Measurements from ENCODE around the gene RBP3.

RBP3 gene

GRCh38 chr10:47348138-47348651 lies at the start of gene RBP3:
TSS of gene RBP3 (plus strand) at chr10:47348363. CDS start at chr10:47348485, 122 bp downstream.
- DNase-seq (ENCODE audit: low spot score): no peak

- DNase-seq (ENCODE audit: low spot score): no peak
Measured at GRCh38 chr10:47298715-47299114, 49.4 kb upstream of the RBP3 start.

DNA sequence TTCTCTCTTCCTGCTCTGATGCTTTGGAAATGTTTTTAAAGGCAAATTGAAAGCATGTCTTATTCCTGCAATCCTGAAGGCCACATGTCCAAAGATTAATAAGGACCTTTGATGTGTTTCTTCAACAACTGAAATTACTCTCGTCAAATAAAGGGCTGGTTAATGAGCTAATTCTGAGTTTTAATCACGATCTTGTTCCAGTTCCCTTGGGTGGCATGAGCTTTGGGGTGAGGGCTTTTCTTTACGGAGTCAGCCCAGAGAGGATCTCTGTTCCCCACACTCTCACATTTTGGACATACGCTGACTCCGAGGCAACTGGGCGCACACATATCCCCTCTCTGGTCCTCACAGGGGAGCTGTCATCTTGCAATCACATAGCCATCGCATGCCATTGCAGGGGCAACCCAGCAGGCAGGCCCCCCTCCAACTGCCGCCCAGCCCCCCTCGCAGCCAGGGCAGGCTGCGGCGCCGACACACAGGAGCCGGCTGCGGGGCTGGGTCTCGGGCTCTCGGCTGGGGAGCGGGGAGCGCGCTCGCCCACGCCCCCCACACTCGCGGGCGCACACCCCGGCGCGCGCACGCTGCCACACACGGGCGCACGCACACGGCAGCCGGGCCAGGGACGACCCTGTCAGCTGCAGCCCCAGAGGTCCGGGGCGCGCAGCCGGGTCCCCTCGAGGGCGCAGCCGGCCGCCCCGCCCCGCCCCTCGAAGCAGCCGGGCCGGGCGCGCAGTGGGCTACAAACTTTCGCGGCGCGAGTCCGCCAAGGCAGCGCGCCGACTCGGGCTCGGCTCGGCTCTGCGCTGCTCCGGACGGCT lies 48.3 kb upstream of the RBP3 start, which contains the start of gene GDF10:
Gene GDF10 (plus strand): TSS at position 587 of the 818 bp plus-strand sequence. CDS start 455 bp downstream, outside the sequence.
- no peak for DNase-seq (ENCODE audit: low spot score)

DNA sequence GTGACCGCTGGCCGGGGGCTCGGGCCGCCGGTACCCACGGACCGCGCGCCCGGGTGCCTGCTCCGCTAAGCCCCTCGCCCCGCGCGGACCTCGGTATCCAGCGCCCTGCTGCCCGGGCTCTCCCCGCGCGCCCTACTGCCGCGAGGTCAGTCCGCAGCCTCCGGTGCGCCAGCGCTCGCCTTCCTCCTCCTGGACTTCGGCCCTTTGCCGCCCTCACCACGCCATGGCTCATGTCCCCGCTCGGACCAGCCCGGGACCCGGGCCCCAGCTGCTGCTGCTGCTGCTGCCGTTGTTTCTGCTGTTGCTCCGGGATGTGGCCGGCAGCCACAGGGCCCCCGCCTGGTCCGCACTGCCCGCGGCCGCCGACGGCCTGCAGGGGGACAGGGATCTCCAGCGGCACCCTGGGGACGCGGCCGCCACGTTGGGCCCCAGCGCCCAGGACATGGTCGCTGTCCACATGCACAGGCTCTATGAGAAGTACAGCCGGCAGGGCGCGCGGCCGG lies 47.7 kb upstream of the RBP3 start:
- no peak for DNase-seq (ENCODE audit: low spot score)

DNA sequence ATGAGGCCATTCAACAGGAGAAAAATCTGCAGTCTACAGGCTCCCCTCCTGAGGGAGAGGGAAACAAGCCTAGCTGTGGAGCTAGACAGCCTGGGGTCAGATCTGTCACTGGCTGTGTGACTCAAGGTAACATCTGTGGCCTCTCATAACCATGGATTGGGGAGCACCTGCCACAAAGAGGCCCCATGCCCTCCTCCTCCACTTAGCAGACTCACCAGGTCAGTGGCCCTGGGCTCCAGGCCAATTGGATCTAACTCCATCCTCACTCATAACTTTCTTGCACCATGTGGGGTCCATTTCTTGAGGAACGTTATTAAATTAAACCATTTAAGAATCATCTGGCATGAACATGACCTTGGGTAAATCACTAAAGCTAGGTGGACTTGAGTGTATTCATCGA lies 46.3 kb upstream of the RBP3 start:
- no peak for DNase-seq (ENCODE audit: low spot score)

GRCh38 chr10:47303105-47303504 lies 45.1 kb upstream of the RBP3 start:
- DNase-seq (ENCODE audit: low spot score): no peak

DNA sequence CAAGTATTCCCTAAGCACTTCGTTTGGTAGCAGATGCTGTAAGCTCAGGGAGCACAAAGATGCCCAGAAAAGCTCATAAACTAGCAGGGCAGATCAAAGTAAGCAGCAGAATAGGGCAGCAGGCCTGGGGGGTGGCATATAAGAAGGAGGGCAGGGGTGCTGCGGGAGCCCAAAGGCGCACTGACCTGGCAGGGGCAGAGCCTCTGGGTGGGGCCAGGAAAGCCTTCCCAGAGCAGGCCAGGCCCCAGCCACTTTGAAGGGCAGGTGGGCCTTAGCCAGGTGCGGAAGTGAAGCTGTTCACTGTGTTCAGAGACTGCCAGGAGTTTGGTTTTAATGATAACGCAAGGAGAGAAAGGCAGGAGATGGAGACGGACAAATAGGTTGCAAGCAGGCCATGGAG lies 44.3 kb upstream of the RBP3 start:
- DNase-seq (ENCODE audit: low spot score): no peak

- no peak for DNase-seq (ENCODE audit: low spot score)
Measured at GRCh38 chr10:47305566-47305965, 42.6 kb upstream of the RBP3 start.

DNA sequence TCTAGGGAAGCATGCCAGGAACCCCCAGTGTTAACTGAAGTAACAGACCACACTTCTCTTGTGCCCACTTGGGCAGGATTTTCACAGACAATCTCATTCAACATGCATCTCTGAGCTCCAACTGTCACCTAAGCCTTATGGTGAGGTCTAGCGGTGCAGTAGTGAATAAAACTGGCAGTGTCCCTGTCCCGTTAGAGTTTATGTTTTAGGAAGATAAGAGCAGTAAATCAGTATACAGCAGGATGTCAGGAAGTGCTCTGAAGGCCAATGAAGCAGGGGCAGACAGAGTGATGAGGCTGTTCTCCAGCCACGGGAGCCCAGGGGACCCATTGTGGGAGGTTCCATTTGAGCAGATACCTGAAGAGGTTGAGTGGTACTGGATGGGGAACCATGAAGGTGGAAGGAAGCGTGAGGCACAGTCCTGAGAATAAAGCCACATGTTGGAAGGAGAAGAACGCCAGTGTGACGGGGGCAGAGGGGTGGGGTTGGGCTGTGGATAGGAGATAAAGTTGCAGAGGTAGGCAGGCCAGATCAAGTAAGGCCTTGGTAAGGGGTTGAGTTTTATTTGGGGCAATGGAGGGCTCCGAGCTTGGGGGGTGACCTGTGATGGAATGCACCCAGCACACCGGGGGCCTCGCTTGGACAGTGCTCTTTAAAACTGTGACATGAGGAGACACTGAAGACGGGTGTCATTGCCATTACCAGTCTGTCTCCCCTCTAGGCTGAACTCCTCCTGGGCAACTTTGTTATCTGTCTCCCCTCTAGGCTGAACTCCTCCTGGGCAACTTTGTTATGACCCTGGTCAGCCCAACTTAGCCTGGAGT lies 41.6 kb upstream of the RBP3 start:
- DNase-seq (ENCODE audit: low spot score): no peak

DNA sequence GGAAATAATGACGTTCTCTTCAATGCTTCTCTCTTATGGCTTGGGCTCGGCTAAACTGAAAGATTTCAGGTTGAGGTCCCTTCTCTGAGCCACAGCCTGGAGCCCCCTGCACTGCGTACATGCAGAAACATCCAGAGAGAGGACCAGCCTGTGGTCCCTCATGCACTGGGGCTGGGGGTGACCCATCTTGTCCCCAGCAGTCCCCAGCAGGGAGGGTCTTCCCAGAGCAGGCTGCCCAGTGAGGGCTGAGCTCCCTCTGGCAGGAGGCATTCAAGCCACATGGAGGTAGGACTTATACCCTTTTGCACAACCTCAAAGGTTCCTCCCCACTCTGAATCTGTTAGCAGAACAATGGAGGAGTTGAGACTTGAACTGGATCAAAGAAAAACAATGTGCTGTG lies 40.8 kb upstream of the RBP3 start:
- no peak for DNase-seq (ENCODE audit: low spot score)

- DNase-seq (ENCODE audit: low spot score): no peak
Measured at GRCh38 chr10:47308775-47309174, 39.4 kb upstream of the RBP3 start.

GRCh38 chr10:47309408-47310089 lies 38.6 kb upstream of the RBP3 start:
- DNase-seq (ENCODE audit: low spot score): peak; percentile 3

GRCh38 chr10:47310090-47310505 lies 38.1 kb upstream of the RBP3 start:
- no peak for DNase-seq (ENCODE audit: low spot score)

GRCh38 chr10:47311193-47311931 lies 36.8 kb upstream of the RBP3 start:
- peak; percentile 10 for DNase-seq (ENCODE audit: low spot score)

GRCh38 chr10:47311932-47312662 lies 36.1 kb upstream of the RBP3 start:
- DNase-seq (ENCODE audit: low spot score): peak; percentile 78

DNA sequence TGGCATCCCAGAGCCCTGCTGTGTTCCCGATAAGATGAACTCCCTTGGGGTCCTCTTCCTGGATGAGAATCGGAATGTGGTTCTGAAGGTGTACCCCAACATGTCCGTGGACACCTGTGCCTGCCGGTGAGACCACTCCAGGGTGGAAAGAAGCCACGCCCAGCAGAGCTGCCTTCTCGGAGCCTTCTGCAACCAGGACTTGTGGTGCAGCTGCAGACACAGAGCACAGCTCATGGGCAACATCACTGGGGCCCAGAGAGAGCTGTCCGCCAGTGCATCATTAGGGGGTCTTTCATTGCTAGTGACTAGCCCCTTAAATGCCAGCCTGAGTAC lies 35.5 kb upstream of the RBP3 start:
- DNase-seq (ENCODE audit: low spot score): no peak

GRCh38 chr10:47314416-47314970 lies 33.7 kb upstream of the RBP3 start:
- DNase-seq (ENCODE audit: low spot score): no peak

- no peak for DNase-seq (ENCODE audit: low spot score)
Measured at GRCh38 chr10:47315421-47315820, 32.7 kb upstream of the RBP3 start.

- no peak for DNase-seq (ENCODE audit: low spot score)
Measured at GRCh38 chr10:47316131-47316530, 32.0 kb upstream of the RBP3 start.

GRCh38 chr10:47317251-47317650 lies 30.9 kb upstream of the RBP3 start:
- DNase-seq (ENCODE audit: low spot score): no peak
